ENCODE measurements around the gene PHLDB3.

GRCh38 chr19:43546581-43546980 is 42.0 kb upstream of the PHLDB3 start:
- TF ChIP-seq MAX (IDR thresholded peaks at IDR 0.05; ENCODE audit: insufficient read depth, insufficient read length), result no peak
- TF ChIP-seq EZH2 (IDR thresholded peaks at IDR 0.05; ENCODE audit: borderline replicate concordance, low read depth, low read length, severe bottlenecking), result no peak
- TF ChIP-seq POLR2AphosphoS5 (IDR thresholded peaks at IDR 0.05; ENCODE audit: insufficient read depth, low read depth, low read length), result no peak
